Measurements from ENCODE around the gene EFCAB9. TPM values are rescaled to one million over a fixed set of nuclear protein-coding genes. Genes with fewer than 3 reads are reported as not detected.

Gene EFCAB9
- total and polyA plus RNA-seq, 2 of the 8 experiments (the other 6 are each of a cell fraction or from before 2014, with no cell fraction given): not detected

DNA sequence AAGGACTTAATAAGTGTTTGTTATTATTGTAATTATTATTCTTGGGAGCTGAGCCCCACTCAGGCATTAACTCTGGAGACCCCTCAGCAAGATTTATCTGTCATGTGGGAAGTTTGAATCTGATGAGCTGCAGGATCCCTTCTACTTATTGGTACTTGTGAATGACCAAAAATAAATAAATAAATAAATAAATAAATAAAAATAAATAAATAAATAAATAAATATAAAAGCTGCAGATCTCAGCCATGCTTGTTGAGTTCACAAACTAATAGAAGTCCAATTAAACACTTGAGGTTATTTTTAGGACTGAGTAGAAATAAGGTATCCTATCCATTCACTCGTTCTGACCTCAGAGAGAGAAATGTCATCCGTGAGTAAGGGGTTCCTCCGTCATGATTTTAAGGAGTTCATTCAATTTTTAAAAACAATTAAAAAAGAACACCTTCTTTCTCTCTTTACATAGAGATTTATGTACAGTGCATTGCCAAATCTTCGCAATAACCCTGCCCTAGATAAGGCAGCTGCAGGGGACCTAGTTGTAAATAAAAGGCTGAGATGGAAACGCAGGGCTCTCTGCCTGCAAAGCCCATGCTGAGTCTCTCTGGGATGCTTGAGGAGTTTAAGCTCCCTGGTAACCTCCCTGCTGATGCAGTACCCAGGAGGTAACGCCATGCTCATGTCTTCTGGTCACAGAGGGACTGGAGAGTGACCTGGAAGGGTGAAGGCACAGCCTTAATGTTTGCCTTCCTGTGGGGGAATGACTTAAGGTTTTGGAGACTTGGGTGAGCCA is 1.2 kb downstream of the EFCAB9 start:
- no peak overlapping the region for H2BK15ac ChIP-seq (ENCODE audit: low read length)
- H3K4me2 ChIP-seq (ENCODE audit: insufficient read depth in 1 of 2, low read depth in 2 of 2, low read length in 2 of 2): no peak overlapping the region
- H3K23me2 ChIP-seq (ENCODE audit: low read depth, low read length): no peaks in the 10 kb centered on the region
- H3K36me3 ChIP-seq (ENCODE audit: control insufficient read depth in 2 of 4, insufficient read depth in 4 of 4, low read length in 3 of 4): no peaks in the 10 kb centered on the region
- H2BK12ac ChIP-seq (ENCODE audit: low read depth, low read length): 0 out of 2 replicates have a peak overlapping the region, but pooled peaks have one; percentile 39
- WGBS, 2 experiments (ENCODE audit: extremely low coverage in 1 of 2, insufficient coverage in 1 of 2, insufficient read length in 1 of 2, insufficient replicate concordance in 2 of 2, low coverage in 1 of 2, low lambda C conversion rate in 2 of 2, missing lambda C conversion rate in 1 of 2): 84% methylated on average over 6 of the region's 6 CpGs; no CpG with 5 or more reads in 1 of the 2 experiments
- no peak overlapping the region for H4K5ac ChIP-seq (ENCODE audit: insufficient read length, low read depth, low read length)
- H3K79me2 ChIP-seq (ENCODE audit: control insufficient read depth in 1 of 2, insufficient read depth in 2 of 2, low read length in 2 of 2): no peaks in the 10 kb centered on the region
- no peak overlapping the region for H4K8ac ChIP-seq (ENCODE audit: extremely low read depth, insufficient read depth, low read length)
- H3K23ac ChIP-seq (ENCODE audit: insufficient read length): no peak overlapping the region
- H3K14ac ChIP-seq (ENCODE audit: insufficient read length): no peak overlapping the region
- DNase-seq (ENCODE audit: low read depth in 1 of 2, low spot score in 2 of 2): no peak
- no peaks in the 10 kb centered on the region; a peak in 1 of 7 replicates for H3K4me1 ChIP-seq (replicated peaks in 1 of 4; ENCODE audit: control insufficient read depth in 3 of 4, insufficient read depth in 4 of 4, low read length in 3 of 4)
- CTCF ChIA-PET (ENCODE audit: partially characterized antibody): interaction anchor here (0.6 to 1.8 kb wide), 6 partner anchors 8 to 199 kb away, joined by 3 to 7 read pairs (median 4); no protein-coding TSS in a partner anchor
- H3K79me1 ChIP-seq (ENCODE audit: low read depth, low read length): no peaks in the 10 kb centered on the region
- POLR2A ChIA-PET (ENCODE audit: partially characterized antibody): interaction anchor here (0.6 to 1.5 kb wide), 3 partner anchors 11 to 116 kb away, joined by 3 to 5 read pairs (median 4); no protein-coding TSS in a partner anchor
- H3K56ac ChIP-seq (replicated peaks; ENCODE audit: insufficient read length, low read depth, low read length): no peak overlapping the region
- no peak overlapping the region for H2AK5ac ChIP-seq (ENCODE audit: low read depth, low read length)
- H2BK120ac ChIP-seq (replicated peaks; ENCODE audit: low read depth, low read length): no peak overlapping the region
- H2BK5ac ChIP-seq (ENCODE audit: low read depth, low read length): no peak overlapping the region; the same call in 1 of the 2 replicates
- no peak overlapping the region for H3K4me3 ChIP-seq (ENCODE audit: extremely low read depth in 1 of 4, insufficient read depth in 2 of 4, low read depth in 3 of 4, low read length in 4 of 4)
- H3K27me3 ChIP-seq (replicated peaks in 1 of 4; ENCODE audit: control insufficient read depth in 3 of 4, extremely low read depth in 1 of 4, insufficient read depth in 3 of 4, low read length in 3 of 4): no peaks in the 10 kb centered on the region
- H3K4ac ChIP-seq (replicated peaks; ENCODE audit: insufficient read length, low read depth, low read length): no peak overlapping the region
- H3K9ac ChIP-seq (replicated peaks in 1 of 4; ENCODE audit: extremely low read depth in 1 of 4, low read depth in 3 of 4, low read length in 3 of 4): no peak overlapping the region; a peak in 1 of 7 replicates
- no peaks in the 10 kb centered on the region for H4K20me1 ChIP-seq (replicated peaks in 1 of 2; ENCODE audit: control insufficient read depth in 1 of 2, insufficient read depth in 2 of 2, low read length in 2 of 2)
- FAIRE-seq: no peak
- H3K18ac ChIP-seq (ENCODE audit: extremely low read depth, low read length): no peak overlapping the region
- H3K27ac ChIP-seq (ENCODE audit: low read depth, low read length): no peak overlapping the region
- H2BK20ac ChIP-seq (ENCODE audit: low read length): no peak overlapping the region
- H3K9me3 ChIP-seq (ENCODE audit: insufficient read depth in 2 of 2, low read depth in 1 of 2, low read length in 1 of 2): peaks cover 0 to 6% of the 10 kb centered on the region in 2 experiments; a peak in 1 of 4 replicates
- H4K91ac ChIP-seq (replicated peaks; ENCODE audit: insufficient read length, low read length): no peak overlapping the region
- no peak overlapping the region for H2AFZ ChIP-seq (ENCODE audit: low read length)
- no peak for TF ChIP-seq EZH2 (IDR thresholded peaks at IDR 0.05; ENCODE audit: low read depth, low read length, severe bottlenecking)
- no peak for TF ChIP-seq SP1 (IDR thresholded peaks at IDR 0.05; ENCODE audit: low read depth, low read length)
- no peak for TF ChIP-seq POLR2AphosphoS5 (IDR thresholded peaks at IDR 0.05; ENCODE audit: low read depth, low read length)
- no peak for TF ChIP-seq GABPA (IDR thresholded peaks at IDR 0.05; ENCODE audit: borderline replicate concordance, insufficient read depth, low read length)
- no peak for TF ChIP-seq CHD1 (IDR thresholded peaks at IDR 0.05; ENCODE audit: low read depth, low read length)
- no peak for TF ChIP-seq BACH1 (IDR thresholded peaks at IDR 0.05; ENCODE audit: low read length)

Measured in H1 (cell line).